Hematopoietic multipotent progenitor cell treated with erythropoietin and hydrocortisone succinate and interleukin-3 and kit ligand, for 15 days (in vitro differentiated cells): ENCODE measurements around the gene TK1.
"Not testable (repeated sequence)": the region's sequence is repeated elsewhere in the genome, so short reads cannot be mapped to it uniquely, and the experiment has no call there.

Experiments used
- DNase-seq: peaks from one replicate; pipeline ENCODE4 v3.0.0-alpha.2; 2015; ENCODE audit warnings: low spot score

The TK1 gene

DNA sequence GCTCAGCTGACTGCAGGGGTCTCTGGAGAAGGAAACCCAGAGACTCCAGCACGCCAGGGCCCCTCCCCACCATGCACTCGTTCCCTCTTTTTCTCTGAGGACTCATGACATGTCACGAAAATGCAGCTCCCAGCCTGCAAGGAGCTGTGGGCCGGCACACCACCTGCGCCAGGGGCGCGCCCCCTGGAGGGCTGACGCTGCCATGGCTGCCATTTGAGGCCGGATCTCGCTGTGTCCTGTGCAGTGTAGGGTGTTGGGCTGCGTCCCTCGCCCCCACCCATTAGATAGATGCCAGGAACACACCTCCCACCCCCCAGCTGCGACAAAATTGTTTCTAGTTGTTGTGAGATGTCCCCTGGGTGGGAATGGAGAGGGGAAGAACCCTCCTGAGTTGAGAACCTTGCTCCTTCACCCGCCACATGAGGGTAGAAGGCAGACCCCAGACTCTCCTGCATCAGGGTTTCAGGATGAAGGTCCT lies 10.3 kb downstream of the TK1 start:
- DNase-seq = peak; percentile 77

GRCh38 chr17:78175643-78175981 lies 11.2 kb downstream of the TK1 start:
- DNase-seq = no peak

DNA sequence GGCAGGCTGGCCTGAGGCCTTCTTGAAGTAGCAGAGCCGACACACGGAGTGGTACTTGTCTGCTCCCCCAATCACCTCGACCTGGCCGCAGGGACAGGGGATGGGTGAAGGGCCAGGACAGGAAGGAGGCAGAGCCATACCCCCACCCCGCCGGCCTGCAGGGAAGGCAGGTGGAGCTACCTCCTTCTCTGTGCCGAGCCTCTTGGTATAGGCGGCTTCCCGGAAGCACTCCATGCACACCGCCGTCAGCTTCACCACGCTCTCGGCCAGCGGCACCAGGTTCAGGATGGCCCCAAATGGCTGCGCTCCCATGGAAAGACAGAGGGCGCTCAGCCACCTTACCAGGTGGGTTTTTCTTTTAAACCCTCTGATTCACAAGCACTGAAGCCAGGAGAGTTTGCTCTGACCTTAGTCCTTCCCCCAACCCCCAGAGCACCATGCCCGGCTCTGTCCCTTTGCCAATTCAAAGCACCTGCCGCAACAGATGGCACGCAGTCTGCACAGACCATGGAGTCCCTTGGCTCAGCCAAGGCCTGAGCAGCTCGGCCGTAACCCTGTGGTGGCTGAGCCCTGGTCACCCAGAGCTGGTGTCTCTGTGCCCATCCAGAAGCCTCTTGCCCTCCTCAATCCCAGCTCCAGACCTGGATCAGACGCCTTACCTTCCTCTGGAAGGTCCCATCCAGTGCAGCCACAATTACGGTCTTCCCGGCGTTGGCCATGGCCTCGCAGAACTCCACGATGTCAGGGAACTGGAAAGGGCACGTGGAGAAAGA lies 11.8 kb downstream of the TK1 start:
- no peak for DNase-seq

- no peak for DNase-seq
These were observed 12.4 kb downstream of the TK1 start for GRCh38 chr17:78174346-78174869.

DNA sequence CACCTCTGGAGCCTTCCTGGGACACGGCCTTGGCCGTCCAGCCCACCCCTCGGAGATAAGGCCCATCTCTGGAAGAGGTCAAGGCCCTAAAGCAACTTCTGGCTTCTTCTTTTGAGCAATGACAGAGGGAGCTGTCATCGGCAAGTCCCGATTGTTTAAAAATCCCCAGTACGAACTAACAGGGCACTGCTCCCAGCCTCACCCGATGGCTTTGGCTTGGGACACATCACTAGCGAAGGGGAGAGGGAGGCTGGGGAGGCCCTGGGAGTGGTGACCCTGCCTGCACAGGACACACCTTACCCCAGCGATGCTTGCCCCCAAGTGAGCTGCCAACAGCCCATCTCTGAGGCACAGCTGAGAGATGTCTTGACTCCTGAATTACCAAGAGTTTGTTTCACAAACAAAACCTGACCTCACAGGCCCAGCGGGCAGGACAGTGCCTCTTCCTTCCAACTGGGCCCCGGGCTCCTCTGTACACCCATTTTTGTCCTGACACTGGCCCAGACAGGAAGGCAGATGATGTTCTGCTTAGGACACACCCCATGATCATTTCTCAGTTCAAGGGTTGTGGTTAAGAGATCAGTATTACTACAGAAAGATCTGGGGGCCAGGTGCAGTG lies 13.6 kb downstream of the TK1 start:
- DNase-seq = no peak

DNA sequence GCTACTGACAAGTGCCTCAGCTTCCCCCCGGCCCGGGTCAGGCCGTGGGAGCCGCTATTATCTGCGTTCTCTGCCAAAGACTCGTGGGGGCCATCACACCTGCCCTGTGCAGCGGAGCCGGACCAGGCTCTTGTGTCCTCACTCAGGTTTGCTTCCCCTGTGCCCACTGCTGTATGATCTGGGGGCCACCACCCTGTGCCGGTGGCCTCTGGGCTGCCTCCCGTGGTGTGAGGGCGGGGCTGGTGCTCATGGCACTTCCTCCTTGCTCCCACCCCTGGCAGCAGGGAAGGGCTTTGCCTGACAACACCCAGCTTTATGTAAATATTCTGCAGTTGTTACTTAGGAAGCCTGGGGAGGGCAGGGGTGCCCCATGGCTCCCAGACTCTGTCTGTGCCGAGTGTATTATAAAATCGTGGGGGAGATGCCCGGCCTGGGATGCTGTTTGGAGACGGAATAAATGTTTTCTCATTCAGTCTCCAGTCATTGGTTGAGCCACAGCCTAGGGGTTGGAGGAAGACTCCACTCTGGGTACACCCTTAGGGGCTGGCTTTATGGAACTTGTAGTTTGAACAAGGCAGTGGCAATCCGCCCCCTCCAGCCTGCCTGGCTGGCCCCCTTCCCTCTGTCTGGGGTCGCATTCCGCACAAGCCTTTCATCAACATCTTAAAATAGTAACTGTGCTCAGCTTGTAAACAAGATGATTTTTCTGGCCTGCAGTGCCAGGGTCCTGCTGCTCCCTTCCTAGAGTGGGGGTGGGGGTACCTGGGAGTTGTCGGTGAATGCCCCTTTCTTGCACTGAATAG lies 14.4 kb downstream of the TK1 start:
- peak; percentile 30 for DNase-seq

DNA sequence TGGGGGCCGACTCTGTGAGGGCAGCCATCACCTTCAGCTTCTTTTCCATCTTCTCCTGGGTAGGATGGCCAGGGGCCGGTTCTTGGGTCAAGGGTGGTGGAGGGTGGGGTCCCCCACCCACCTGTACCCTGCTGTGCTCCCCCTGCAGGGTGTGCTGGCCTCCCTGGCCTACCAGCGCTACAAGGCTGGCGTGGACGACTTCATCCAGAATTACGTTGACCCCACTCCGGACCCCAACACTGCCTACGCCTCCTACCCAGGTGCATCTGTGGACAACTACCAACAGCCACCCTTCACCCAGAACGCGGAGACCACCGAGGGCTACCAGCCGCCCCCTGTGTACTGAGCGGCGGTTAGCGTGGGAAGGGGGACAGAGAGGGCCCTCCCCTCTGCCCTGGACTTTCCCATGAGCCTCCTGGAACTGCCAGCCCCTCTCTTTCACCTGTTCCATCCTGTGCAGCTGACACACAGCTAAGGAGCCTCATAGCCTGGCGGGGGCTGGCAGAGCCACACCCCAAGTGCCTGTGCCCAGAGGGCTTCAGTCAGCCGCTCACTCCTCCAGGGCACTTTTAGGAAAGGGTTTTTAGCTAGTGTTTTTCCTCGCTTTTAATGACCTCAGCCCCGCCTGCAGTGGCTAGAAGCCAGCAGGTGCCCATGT lies 15.1 kb downstream of the TK1 start:
- DNase-seq = not testable (repeated sequence)

GRCh38 chr17:78170692-78171590 lies 15.9 kb downstream of the TK1 start:
- DNase-seq = no peak

GRCh38 chr17:78168903-78169793 lies 17.7 kb downstream of the TK1 start:
- no peak for DNase-seq

DNA sequence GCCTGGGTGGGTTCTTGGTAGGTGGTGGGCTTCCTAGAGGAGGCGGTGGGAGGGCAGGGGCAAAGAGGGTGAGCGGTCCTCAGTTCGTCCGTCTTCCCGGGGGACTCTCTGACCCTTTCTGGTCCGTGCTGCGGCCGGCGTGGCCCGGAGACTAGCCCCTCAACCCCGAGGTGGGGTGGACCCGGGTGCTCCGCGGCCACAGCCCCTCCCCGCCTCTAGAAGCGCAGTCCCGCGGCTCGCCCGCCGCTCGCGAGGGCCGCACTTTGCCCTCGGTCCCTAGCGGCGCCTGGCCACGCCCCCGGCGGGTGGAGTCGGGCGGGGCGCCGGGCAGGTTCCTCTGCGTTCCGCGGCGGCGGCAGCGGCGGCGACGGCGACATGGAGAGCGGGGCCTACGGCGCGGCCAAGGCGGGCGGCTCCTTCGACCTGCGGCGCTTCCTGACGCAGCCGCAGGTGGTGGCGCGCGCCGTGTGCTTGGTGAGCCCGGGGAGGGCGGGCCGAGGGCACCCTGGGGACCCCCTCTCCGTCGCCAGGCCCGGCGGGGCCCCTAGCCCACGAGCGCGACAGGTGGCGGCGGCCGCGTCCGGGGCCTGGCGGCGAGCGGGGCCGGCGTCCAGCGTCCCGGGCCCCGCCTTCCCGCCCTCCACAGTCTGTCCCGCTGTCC lies 18.5 kb downstream of the TK1 start, which contains the start of gene SYNGR2:
Gene SYNGR2 (plus strand): TSS at position 340 of the 661 bp plus-strand sequence. CDS start 36 bp downstream, at position 376.
- DNase-seq = peak; percentile 89

DNA sequence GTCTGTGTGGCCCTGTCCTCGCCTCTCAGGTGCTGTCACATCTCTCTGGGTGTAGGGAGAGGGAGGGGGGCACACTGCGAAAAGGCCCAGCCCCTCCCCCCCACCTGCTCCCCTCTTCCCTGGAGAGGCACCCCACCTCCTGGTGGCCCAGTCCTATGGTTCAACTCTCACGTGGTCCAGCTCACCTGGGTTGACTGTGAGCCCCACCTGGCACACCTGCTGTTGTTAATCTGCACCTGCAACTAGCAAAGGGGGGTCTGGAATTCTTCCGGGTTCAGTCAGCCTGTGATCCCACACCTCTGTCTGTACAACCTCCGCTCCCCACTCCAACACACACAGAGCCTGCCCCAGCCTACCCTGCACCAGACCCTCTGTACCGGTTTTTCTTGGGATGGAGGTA lies 20.4 kb downstream of the TK1 start:
- no peak for DNase-seq

GRCh38 chr17:78164748-78165607 lies 21.9 kb downstream of the TK1 start:
- no peak for DNase-seq

- DNase-seq = no peak
These were observed 22.7 kb downstream of the TK1 start for GRCh38 chr17:78163881-78164747.

- no peak for DNase-seq
These were observed 27.2 kb downstream of the TK1 start for GRCh38 chr17:78159575-78160158.

DNA sequence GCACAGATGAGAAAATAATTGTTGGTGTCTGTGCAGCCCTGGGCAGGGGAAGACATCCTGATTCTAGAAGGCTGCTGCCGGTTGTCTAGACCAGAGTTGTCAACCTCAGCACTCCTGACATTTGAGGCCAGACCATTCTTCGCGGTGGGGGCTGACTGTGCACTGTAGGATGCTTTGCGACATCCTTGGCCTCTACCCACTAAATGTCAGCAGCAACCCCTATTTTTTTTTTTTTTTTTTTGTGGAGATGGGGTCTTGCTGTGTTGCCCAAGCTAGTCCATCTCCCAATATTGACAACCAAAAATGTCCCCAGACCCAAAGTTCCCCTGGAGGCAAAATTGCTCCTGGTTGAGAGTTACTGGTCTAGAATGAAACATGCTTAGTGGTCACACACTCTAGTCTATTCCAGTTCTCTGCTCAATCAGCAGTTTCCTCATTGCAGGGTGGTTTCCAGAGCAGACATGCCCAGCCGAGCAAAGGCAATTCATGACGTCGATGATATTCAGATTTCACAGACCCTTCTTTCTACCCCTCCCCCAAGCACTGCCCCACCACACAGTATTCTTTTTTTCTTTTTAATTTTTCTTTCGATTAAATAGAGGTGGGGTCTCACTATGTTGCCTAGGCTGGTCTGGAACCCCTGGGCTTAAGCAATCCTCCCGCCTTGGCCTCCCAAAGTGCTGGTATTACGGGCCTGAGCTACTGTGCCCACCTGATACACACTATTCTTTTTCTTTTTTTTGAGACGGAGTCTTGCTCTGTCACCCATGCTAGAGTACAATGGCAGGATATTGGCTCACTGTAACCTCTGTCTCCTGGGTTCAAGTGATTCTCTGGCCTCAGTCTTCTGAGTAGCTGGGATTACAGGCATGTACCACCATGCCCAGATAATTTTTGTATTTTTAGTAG lies 31.7 kb downstream of the TK1 start:
- no peak for DNase-seq

GRCh38 chr17:78151514-78152008 lies 35.3 kb downstream of the TK1 start:
- DNase-seq = no peak
